ENCODE results near the gene CD47.

The CD47 gene

GRCh38 chr3:108065096-108065495, 25.7 kb downstream of the CD47 start:
- TF ChIP-seq, protein P1, sequence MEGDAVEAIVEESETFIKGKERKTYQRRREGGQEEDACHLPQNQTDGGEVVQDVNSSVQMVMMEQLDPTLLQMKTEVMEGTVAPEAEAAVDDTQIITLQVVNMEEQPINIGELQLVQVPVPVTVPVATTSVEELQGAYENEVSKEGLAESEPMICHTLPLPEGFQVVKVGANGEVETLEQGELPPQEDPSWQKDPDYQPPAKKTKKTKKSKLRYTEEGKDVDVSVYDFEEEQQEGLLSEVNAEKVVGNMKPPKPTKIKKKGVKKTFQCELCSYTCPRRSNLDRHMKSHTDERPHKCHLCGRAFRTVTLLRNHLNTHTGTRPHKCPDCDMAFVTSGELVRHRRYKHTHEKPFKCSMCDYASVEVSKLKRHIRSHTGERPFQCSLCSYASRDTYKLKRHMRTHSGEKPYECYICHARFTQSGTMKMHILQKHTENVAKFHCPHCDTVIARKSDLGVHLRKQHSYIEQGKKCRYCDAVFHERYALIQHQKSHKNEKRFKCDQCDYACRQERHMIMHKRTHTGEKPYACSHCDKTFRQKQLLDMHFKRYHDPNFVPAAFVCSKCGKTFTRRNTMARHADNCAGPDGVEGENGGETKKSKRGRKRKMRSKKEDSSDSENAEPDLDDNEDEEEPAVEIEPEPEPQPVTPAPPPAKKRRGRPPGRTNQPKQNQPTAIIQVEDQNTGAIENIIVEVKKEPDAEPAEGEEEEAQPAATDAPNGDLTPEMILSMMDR (IDR thresholded peaks at IDR 0.05), result no peak
- TF ChIP-seq ZFX (IDR thresholded peaks at IDR 0.05; ENCODE audit: borderline replicate concordance), result no peak
- no peak overlapping the region for H3K27ac ChIP-seq

DNA sequence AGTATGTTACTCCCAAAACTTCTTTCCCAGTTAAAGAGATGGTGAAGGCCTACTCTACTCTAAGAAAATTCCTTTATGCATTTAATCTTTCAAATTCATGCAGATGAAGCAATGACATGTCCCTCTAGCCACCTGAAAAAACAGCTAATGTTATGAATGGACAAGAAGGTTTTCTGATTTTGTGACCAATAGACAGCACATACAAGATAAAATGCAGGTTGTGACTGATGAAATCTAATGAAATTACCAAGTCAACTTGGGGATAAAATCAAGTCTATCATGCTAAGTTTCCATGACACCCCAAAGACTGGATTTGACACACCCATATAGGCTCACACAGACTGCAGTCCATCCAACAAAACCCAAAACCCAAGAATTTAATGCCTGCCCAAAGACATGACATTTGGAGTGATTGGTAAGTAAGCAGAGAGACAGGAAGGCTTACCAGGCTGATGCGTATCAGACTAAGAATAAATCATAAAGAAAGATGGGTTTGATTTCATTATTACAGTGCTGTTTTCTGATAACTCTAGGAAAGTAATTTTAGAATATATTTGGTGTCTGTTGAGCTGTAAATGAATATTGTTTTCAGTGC, 26.4 kb downstream of the CD47 start:
- no peak for TF ChIP-seq ZFX (IDR thresholded peaks at IDR 0.05; ENCODE audit: borderline replicate concordance)
- TF ChIP-seq, protein P1 (IDR thresholded peaks at IDR 0.05), result no peak
- H3K27ac ChIP-seq, result no peak overlapping the region

DNA sequence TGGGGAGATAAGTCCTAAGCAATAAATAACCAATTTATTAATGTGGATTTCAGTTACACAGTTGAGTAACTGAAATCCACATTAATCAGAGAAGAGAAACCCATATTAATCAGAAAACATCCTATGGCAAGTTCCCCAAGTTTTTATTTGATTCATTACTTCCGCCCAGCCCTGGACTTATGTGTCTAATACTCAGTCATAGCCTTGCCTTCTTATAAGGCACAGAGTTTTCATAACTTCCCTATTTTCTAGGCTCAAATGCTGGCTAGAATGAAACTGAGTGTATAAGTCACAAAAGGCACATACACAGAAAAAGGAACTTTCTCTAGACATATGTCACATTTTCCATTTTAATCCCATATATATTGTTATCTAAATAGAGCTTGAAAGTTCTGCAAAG, 28.8 kb downstream of the CD47 start:
- no peak overlapping the region for H3K27ac ChIP-seq
- TF ChIP-seq, protein P1 (IDR thresholded peaks at IDR 0.05), result no peak
- no peak for TF ChIP-seq ZFX (IDR thresholded peaks at IDR 0.05; ENCODE audit: borderline replicate concordance)

DNA sequence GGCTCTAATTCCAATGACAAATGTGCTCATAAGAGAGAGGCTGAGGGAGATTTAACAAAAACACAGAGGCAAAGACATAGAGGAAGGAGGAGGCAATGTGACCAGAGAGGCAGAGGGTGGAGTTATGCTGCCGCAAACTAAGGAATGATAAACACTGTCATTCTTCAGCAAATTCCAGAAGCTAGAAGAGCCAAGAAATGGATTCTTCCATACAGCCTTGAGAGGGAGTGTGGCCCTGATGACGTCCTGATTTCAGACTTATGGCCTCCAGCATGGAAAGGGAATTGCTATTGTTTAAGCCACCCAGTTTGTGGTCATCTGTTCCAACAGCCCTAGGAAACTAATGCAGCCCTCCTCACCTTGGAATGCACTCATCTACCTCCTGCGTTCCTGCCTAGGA, 30.5 kb downstream of the CD47 start:
- no peak overlapping the region for H3K27ac ChIP-seq
- TF ChIP-seq ZFX (IDR thresholded peaks at IDR 0.05; ENCODE audit: borderline replicate concordance), result no peak
- TF ChIP-seq, protein P1 (IDR thresholded peaks at IDR 0.05), result no peak

- TF ChIP-seq, protein P1 (IDR thresholded peaks at IDR 0.05), result no peak
- TF ChIP-seq ZFX (IDR thresholded peaks at IDR 0.05; ENCODE audit: borderline replicate concordance), result no peak
- H3K27ac ChIP-seq, result no peak overlapping the region
Observed at GRCh38 chr3:108055931-108056330, 34.9 kb downstream of the CD47 start.

- TF ChIP-seq, protein P1 (IDR thresholded peaks at IDR 0.05), result no peak
- no peak for TF ChIP-seq ZFX (IDR thresholded peaks at IDR 0.05; ENCODE audit: borderline replicate concordance)
- H3K27ac ChIP-seq, result no peak overlapping the region
Observed at GRCh38 chr3:108054935-108055334, 35.9 kb downstream of the CD47 start.

- peak overlapping the region; percentile 57 for H3K27ac ChIP-seq
Observed at GRCh38 chr3:108053483-108053882, 37.3 kb downstream of the CD47 start.

More at GRCh38 chr3:108053483-108053882, 37.3 kb downstream of the CD47 start:
- TF ChIP-seq, protein P1 (IDR thresholded peaks at IDR 0.05), result no peak
- TF ChIP-seq ZFX (IDR thresholded peaks at IDR 0.05; ENCODE audit: borderline replicate concordance), result no peak

Measured in 22Rv1 (cell line).